ENCODE measurements around the gene EPB41L5.
"Not testable (repeated sequence)": the region's sequence is repeated elsewhere in the genome, so short reads cannot be mapped to it uniquely, and the experiment has no call there.

EPB41L5 gene

DNA sequence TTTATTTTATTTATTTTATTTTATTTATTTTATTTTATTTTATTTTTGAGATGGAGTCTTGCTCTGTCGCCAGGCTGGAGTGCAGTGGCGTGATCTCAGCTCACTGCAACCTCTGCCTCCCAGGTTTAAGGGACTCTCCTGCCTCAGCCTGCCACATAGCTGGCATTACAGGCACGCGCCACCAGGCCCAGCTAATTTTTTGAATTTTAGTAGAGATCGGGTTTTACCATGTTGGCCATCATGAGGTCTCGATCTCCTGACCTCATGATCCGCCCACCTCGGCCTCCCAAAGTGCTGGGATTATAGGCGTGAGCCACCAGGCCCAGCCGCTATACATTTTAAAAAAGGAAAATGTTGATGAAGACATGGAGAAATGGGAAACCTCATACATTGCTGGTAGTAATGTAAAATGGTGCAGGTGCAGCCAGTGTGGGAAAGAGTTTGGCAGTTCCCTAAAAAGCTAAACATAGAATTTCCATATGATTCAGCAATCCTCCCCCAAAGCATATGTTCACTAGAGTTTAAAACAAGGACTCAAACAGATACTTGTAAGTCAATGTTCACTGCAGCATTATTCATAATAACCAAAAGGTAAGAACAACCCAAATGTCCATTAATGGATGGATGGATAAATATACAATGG is 187.1 kb downstream of the EPB41L5 start:
- not testable (repeated sequence) for DNase-seq (ENCODE audit: low spot score)

DNA sequence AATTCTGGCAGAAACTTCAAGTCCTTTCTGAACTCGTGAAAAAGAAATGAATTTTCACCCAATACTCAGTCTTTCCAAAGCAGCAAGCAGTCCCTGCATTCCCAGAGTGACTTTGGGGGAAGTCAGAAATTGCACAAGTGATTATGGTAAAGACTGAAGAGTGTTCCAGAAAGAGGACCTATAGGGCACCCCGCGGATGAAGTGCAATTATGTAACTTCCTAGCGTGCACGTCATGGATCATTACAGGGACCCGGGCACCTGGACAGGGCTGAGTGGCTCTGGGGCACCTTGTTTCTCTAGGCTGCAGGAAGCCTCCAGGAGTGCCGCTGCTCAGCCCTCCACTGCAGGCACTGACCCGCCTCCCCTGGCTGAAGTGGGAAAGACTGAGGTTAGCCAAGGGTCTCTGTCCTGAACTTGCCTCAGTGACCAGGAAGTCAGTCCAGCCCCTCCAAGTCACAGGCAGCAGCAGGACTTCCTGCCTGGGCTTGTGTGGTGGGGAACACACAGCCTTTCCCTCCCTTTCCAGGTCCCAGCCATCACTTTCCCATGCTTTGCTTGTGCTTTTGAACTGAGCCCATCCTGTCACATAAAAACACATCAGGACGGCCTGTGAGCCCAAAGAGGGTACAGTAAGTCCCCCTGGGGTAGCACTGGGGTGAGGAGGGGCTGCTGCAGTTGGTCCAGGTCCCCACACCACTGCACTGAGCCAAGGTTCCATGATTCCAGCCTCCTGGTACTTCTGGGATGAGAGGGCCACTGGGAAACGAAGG is 190.6 kb downstream of the EPB41L5 start:
- DNase-seq (ENCODE audit: low spot score), result no peak

DNA sequence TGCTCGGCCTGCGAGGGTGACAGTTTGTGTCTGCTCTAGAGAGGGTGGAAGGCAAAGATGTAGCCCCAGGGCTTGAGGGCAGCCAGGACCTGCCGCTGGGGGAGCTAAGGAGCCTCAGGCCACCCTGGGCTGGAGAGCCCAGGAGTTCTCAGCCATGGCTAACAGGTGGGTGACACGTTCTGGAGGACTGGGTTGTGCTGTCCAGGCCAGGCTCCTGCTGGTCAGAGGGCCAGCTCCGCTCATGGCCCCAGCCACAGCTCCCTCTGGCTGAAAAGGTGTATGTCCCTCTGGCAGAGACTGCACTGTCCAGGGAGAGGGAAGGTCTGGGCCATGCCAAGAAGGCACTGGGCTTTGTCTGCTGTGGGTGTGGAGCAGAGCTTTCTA is 191.1 kb downstream of the EPB41L5 start:
- DNase-seq (ENCODE audit: low spot score), result no peak

DNA sequence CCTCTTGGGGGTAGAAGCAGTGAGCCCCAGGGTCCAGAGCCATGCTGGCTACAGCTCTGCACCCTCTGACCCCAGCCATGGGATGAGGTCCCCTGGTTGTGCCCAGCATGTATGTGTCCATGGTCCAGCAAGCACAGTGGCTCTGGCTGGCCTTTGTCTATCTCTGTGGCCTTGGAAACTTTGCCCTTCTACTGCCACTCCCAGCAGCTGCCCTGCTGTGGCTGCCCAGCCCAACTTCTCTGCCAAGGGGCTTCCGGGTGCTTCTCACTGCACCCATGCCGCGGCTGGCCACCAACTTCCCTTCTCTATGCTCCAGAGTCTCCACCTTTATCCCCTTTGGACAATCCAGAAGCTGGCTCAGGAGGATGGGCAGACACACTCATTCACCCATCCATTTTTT is 191.5 kb downstream of the EPB41L5 start:
- DNase-seq (ENCODE audit: low spot score), result no peak

DNA sequence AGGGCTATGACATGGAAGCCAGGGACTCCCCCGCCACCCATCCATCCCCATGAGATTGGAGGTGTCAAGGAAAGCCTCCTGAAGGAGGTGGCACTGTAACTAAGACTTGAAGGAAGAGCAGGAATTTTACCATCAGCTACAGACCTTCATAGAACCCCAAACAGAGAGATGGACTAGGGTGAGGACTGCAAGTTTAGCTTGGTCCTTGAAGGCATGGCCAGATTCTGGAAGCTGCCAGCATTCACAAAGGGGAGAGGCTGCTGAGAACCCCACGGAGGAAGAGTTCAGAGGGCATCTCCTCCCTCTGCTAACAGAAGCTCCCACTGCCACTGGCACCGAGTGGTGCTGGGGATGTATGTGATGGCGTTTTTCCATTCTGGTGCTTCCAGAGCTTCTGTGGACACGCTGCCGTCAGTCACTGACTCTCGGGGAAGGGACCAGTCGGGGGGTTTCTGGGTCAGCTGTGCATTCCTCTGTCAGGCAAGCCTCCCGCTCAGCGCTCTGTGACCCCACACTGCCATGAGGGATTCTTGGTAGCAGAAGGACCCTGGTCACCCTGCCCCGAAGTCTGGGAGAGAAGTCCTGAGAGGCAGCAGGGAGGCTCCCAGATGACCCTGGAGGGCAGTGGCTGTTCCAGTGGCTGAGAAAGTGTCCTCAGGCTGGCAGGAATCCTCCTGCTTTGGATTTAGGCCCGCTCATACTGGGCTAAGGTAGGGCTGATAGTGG is 192.2 kb downstream of the EPB41L5 start:
- DNase-seq (ENCODE audit: low spot score), result no peak

DNA sequence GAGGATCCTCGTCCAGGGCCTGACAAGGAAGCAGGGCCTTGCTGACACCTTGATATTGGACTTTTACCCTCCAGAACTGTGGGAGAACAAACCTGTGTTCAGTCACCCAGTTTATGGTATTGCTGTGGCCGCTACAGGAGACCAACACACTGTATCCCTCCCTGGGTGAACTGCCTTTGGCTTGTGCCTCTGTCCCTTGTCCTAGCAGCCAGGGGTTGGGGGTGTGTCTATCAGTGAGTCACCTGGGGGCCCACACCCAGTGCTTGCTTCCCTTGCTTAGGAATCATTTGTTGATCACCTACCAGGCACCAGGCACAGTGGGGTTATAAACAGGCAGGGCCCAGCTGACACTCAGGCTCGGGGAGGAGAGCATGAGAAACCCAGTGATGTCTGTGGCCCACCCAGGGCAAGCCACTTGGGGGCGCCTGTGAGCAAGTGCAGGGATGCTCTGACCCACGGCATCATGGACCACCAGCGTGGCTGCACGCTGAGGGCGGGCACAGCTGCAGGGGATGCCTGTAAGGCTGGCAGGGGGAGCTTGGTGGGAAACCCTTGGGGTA is 193.2 kb downstream of the EPB41L5 start:
- DNase-seq (ENCODE audit: low spot score), result peak; percentile 32

DNA sequence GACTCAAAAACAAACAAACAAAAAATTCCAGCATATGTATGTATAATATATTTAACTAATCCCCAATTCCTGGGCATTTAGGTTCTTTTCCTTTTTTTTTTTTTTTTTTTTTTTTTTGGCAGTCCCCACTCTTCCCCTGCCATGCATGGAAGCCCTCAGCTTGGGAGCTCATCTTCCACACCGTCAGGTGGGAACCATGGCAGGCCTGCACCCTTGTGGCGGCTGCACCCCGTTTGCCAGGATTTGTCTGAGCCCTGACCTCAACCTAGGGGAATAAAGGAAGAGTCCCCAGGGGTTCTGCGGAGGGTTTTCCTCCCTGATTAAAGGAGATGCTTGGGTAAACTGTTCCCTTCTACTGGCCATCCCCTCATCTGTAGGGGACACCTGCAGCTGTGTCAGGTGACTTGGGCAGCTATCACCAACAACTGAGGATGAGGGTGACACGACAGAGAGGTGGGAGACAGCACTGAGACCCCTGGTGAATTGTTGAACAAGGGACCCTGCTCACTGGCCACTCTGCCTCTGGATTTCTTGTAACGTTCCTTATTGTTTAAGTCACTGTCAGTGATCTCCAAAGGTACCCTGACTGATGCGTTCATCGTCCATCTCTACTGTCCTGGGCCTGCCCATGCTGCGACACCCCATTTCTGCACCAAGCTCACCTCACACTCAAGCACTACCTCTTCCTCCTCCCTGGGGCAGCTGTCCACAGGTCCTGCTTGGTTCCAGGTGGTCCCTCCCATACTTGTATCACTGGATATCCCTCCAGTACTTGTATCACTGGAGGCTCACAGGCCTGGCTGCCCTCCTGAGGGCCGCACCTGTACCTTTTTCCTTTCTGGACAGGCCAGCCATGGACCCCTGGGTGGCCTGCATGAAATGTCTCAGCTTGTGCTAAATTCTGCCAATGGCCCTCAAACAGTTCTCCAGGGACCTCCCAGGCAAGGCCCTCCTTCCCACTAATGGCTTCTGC is 195.8 kb downstream of the EPB41L5 start:
- no peak for DNase-seq (ENCODE audit: low spot score)

DNA sequence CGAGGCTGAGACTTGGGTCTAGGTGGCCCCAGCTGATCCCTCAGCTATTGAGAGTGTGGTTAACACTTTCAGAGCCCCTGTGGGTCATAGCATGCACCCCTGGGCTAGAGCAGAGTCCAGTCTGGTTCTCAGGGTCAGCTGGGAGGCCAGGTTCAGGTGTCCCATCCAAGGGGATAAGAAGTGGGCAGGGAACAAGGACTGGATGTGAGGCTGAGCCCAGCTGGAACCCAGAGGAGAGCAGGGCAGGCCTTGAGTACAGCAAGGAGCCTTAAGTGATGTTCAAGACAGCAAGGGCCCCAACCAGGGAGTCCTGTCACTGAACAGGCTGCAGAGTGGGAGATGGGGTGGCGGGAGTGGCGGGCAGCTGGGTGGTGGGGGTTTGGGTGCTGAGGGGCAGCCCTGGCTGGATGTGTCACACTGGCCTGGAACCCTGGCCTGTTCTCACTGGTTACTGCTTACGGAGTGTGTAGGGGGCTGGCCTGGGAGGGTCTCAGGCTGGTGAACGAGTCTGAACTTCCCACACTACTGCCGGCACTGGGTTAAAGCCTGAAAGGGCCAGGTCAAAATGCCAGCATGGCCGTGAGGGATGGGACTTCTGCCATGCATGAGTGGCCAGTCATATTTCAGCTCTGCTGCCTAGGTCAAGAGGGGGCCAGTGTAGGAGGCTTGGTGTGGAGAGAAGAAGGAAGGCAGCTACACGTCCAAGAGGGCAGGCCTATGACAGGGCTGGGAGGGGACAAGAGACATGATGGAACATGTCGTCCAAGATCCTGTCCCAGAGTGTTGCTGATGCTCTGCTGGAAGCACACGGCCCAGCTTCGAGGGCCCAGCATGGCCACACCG is 196.8 kb downstream of the EPB41L5 start:
- DNase-seq (ENCODE audit: low spot score), result no peak

DNA sequence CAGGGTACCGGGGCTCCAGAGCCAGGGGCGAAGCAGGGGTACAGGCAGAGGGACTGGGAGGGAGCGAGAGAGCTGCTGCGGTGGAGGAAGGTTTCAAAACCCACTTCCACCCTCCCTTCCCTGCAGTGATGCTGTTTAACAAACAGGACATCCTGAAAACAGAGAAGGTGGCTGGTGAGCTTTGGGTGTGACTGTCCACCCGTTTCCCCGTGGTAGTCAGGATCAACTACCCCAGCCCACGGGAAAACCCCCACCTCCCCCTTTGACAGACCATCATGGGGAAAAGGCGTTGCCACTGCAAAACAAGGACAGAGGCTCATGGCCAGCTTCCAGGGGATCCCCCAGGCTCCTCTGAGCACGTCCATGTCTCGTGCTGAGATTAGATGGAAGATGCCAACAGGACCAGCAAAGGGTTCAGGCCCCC is 197.4 kb downstream of the EPB41L5 start:
- no peak for DNase-seq (ENCODE audit: low spot score)

DNA sequence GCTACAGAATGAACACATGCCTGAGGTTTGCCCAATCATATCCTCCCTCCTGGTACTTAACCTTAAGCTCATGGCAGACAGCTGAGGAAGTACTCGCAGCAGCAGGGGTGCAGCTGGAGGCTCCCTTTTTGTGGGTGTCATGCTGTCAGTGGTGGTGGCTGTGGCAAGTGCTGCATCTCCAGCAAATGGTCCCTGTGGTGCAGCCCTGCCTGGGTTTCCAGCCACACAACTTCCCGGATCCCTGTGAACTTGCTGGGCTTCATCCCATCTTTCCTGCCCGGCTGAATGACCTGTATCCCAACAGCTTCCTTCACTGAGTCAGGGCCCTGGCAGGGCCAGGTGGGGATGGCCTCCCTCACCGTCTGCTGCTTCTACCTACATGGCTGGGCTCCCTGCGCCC is 205.3 kb downstream of the EPB41L5 start:
- no peak for DNase-seq (ENCODE audit: low spot score)

DNA sequence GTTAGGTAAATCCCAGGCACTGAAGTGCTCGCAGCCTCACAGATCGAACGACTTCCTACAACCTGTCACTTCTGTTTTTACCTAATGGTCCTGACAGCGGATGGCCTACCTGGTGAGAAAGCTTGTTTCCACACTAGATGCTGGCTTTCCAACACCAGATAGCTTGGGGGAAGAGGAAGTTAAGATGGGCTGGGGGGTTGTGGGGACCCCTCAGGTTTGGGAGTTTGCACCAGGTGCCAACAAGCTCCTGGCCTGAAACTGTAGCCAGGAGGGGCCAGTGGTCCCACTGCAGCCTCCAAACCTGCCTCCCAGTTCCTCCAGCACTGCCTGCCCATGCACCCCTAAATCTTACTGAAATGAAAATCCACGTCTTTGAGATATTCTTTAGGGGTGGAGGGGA is 206.4 kb downstream of the EPB41L5 start:
- DNase-seq (ENCODE audit: low spot score), result no peak

DNA sequence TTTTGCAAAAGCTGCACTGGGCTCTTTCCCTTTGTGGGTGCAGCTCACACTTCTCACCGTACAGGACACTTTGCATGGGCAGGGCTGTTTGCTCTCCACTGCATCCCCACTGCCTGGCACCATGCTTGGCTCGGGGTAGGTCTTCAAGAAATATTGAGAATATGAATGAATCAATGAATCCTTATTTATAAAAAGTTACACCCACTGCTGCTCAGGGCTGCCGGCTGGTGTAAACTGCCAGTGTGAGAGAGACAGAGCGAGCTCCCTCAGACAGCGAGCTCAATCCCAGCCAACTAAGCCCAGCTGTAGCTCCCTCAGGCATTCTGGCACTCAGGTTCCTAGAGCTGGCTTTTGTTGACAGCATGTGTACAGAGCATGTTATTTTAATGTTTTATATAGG is 206.9 kb downstream of the EPB41L5 start:
- DNase-seq (ENCODE audit: low spot score), result no peak

DNA sequence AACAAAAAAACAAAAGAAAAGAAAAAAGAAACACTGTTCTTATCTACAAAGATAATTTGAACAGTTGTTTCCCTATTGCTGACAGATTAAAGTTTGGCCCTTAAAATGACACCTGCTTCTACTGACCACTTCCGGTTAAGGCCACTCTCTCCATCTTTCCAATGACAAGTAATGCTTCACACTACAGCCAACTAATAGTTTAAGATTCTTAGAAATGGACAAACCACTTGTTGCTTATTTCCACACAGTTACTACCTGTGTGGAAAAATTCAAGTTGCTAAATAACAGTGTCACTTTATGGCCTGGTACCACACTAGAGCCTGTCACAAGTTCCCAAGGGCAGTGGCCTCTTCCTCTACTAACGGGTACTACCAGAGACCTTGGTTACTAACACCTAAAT is 207.9 kb downstream of the EPB41L5 start:
- no peak for DNase-seq (ENCODE audit: low spot score)

DNA sequence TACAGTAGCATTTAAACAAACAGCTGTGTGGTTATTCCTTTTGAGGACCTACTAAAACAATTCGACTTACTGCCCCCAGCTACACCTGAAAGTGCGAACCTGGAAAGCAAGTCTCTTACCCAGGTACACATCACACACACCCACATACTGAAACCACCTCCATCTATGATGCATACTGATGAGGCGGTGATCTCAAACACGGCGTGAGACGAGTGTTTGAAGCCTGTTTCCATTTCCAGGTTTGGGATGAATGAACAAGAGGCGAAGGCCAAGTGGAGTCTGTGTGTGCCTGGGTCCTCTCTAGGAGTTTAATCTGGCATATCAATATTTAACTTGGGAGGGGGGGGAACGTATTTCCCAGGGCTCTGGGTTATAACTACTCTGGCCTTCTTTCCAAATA is 208.7 kb downstream of the EPB41L5 start:
- no peak for DNase-seq (ENCODE audit: low spot score)

DNA sequence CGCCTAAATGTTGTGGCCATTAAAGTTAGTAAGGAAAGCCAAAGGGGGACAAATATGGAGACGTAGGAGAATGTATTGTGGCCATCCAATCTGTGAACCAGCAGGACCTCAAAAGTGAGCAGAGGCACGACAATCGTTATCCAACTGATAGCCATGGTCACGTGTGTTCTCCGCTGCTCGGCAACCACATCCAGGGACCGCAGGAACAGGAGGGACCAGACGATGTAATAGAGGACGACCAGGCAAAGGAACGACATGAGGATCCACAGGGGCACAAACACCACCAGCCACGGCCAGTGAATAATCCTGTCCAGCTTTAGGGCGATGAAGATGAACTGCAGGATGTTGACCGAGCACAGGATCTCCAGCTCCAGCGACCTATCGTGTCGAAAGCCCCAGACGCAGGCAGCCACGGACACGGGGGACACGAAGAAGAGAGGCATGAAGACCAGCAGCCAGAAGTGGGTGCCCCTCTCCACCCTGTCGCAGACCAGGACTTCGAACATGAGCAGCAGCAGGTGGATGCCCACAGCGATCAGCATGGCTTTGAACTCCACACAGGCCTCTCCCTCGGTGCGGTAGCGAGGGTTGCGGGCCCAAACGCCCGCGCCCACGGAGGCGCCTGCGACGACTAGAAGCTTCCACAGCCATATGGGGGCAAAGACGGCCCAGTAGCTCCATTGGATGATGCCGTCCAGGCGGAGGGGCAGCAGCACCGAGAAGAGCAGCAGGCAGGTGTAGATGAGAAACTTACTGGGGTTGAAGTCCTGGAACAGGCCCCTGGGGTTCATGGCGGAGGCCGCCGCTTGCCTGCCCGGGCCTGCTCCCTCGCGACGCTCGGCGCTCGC is 209.5 kb downstream of the EPB41L5 start:
- DNase-seq (ENCODE audit: low spot score), result no peak

DNA sequence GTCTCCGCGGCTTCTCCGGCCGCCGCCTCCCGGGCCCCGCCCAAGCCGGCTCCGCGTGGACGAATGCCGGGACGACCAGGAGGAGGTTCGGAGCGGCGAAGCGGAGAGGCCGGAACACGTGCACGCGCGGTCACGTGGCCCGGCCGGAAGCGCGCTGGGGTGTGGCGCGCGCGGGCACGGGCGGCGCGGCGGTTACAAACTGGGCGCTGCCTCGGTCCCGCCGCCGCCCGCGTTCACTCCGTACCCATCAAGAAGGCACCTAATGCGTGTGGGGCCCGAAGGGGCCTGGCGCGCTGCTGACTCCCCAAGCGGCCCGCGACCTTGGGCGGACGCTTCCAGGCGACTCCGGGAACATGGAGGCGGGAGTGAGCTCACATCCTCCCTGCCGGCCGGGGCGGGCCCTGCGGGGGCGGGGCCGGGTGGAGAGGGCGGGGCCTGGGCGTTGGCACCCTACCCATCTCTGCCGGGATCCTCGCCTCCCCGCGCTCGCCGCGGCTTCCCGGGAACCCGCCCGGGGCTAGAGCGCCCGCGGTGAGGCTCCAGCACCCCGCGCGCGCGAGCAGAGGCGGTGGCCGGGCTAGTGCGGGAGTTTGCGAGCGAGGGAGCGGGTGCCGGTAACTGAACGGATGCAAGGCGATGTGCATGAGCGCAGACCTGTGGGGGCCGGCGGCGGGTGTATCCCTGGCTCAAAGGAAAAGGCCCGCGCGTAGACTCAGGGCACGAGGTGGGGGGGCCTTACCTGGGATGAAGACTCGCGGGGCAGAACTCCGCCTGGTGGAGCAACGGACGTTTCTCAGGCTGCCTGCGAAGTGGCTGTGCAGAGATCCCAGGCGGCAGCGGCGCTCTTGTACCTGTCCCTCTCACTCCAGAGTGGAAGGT is 210.4 kb downstream of the EPB41L5 start, which contains the start of gene TMEM185B:
TMEM185B (minus strand) TSS at position 367 of the 879 bp plus-strand sequence. CDS start 424 bp downstream, outside the sequence.
- peak; percentile 91 for DNase-seq (ENCODE audit: low spot score)

DNA sequence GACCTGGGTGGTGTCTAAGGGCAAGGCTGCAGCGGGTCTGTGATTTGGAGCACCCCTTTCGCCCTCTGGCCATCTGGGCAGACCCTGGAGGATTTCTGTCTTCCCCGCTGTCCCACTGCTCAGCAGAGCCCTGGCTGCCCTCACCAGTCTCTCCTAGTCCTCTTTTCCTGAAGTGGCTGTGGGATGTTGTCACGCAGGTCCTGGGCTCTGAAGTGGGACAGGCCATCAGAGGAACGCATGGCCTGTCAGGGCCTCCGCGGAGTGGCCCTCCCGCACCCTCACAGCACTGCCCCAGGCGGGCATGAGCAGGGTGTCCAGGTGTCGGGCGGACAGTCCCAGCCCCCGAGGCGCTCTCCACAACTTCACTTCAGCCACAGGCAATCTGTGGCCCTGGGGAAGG is 211.4 kb downstream of the EPB41L5 start:
- no peak for DNase-seq (ENCODE audit: low spot score)

DNA sequence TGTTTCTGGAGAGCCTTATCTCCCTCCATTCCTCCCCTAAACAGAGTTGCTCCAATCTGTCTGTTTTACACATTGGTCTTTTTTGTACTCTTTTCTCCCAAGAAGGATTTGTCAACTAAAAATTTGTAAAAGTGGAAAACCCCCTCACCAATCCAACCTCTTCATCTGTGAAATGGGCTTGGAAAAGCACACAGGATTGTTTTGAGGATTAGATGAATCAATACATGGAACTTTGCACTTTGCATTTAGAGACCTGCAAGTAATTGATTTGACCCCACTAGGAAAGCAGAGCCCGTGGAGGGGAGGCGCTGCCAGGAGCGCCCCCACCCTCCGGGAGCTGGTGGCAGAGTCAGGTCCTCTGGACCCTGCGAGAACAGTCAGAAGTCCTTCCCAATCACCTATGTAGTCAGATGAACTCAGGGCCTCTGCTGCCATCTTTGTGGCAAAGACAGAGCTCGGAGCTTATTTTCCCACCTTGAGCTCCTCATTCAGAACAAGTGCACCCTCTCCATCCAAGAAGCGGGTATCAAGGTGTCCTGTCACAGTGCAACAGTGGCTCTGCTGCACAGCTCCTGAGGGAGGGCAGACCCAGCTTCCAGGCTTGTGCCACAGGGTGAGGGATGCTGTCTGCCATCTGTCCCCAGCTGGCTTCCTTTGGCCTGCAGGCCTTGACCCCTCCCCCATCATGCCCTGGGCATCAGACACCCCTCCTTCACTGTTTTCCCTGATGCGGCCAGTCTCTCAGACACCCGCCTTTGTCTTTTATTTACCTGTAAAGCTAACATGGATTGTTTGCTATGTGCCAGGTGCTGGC is 212.1 kb downstream of the EPB41L5 start:
- no peak for DNase-seq (ENCODE audit: low spot score)
